Measurements from ENCODE around the gene SMPD3.

Gene SMPD3

DNA sequence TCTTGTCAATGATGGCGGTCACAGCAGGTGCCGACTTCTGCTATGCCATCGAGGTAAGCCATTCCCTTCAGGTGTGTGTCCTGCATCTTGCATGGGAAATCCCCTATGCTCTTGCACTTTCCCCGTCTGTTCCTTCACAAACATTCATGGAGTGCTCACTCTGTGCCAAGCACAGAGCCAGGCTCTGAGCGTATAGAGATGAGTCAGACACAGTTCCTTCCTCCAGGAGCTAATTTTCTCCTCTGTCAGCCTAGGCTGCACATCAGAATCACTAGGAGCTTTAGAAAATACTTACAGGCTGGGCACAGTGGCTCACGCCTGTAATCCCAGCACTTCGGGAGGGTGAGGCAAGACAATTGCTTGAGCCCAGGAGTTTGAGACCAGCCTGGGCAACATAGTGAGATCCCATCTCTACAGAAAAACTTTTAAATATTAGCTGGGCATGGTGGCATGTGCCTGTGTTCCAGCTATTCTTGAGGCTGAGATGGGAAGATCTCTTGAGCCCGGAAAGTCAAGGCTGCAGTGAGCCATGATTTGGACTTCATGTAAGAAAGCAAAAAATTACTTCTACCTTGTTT is 123.4 kb downstream of the SMPD3 start:
- no peak for FAIRE-seq

DNA sequence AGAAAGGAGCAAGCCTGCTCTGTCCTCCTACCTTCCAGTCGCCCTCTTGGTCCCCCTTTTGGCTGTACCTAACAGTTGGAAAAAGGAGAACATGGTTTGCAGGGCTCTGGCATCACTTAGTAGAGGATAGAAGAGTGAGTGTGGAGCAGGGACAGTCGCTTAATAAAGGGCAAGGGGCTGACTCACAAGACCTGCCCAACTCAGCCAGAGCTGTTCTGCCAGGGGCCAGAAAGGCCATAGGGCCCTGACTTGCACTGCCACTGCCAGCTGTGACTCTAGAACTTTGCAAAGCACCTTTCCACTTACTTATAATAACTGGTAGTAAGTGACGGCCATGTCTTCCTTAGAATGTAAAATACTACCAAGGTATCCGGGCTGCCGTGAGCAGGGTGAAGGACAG is 124.0 kb downstream of the SMPD3 start:
- no peak for FAIRE-seq

DNA sequence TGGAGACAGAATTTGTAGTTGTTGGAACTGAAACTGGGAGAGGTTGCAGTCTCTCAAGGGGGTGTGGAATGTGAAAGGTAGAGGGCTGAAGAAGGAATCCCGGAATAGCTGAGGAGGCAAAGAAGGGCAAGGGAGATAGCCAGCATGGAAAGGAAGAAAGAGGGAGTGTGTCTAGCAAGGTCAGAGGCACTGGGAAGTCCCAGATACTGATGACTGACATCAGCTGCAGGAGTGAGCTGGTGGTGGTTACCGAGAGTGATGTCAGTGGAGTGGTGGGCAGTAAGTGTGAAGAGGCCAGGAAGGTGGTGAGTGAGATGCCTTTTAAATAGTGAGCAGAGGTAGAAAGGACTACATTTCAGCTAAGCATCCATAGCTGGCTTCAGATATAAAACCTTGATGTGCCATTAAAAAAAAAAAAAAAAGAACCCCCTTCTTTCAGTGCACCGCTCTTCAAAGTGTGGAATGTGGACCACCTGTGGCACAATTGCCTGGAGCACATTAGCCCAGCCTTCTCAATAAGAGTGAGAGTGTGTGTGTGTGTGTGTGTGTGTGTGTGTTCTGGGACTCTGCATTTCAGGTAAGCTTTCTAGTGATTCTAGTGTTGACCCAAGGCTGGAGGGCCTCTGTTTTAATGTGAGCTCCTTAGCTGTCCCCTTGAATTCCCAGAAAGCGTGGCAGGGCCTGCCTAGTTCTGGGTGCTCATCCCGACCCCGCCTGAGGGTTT is 129.0 kb downstream of the SMPD3 start:
- FAIRE-seq, result no peak

DNA sequence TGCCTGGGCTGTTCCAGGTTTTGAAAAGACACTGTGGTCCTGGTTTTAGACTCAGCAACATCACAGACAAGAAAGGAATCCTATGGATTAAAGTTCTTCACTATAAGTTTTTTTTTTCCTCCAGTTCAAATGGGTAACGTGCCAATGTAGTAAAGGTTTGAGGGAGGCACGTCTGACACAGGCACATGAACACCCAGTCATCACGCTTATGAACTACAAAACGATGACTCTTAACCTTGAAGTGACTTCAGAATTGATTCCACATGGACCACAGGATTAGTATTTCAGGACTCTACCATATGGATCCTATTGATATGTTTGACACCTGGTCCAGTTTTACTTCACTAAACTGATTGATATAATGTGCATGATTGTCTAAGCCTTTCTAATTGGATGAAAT is 135.2 kb downstream of the SMPD3 start:
- no peak for FAIRE-seq

DNA sequence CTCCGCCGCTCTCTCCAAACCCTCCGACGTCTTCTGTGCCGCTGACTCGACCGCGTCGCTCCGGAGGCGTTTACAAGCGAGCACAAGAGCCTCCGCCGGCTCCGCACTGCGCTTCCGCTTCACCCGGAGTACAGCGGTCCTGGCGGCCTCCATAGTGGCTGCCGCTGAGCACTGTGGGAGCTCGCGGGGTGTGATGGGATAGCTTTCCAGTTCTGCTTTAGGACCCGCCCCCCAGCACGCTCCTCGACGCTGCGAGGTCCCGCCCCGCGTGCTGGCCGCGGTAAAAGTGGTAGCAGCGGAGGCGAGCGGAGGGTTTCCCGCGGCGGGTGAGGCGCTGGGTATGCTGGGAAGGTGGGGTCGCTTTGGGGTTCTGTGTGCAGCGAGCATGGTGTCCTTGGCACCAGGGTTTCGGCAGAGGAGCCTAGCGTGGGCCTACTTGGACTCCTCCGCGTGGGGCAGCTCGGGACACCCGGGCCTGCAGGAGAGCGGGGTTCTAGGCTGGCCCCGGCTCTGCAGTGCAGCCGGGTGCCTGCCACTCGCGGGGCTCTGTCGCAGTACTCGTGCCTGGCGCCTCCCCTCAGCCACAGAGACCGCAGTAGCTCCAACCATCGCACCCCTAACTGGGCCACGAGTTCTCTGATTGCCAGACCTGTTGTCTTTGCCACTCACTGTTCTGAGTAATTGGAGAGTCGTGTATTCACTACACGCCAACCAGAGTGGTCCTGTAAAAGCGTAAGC is 137.4 kb downstream of the SMPD3 start, which contains the start of the genes PRMT7 and SLC7A6OS:
Gene PRMT7 (plus strand): TSS at position 246 of the 738 bp plus-strand sequence. CDS start 4,961 bp downstream, outside the sequence.
Gene SLC7A6OS (minus strand): TSS at position 173 of the 738 bp plus-strand sequence. CDS start 20 bp downstream, at position 153.
- FAIRE-seq, result no peak

DNA sequence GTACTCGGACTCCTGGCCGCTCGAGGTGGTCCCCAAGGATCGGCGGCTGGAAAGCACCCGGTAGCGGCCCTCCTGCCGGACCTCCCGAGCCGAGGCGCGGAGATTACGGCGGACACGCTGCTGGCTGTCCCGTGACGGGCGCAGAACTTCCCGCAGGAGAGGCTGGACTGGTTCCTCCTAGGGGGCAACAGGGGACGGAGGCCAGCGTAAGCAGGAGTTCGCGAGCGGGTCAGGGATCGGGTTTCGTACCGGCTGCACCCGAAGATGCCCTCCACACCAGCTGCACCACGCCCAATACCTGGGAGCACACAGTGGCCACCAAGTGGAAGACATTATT is 137.9 kb downstream of the SMPD3 start:
- no peak for FAIRE-seq

DNA sequence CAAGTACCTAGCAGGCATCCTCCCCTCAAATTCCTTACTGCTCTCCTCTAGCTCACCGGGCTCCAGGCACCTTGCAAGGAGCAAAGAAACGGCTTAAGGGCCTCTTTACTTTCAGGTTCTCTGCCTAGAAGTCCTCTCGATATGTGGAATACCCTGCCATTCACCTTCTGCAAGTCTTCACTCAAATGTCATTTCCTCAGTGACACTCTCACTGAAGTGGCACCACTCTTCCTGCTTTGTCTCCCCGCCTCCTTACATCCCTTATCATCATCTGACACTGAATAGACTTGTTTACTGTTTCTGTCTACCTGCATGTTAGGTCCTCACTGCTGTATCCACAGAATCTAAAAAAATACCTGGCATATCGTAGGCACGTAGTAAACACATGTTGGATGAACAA is 138.5 kb downstream of the SMPD3 start:
- no peak for FAIRE-seq
